ENCODE results near the gene APC.

APC gene

GRCh38 chr5:112720576-112720975 is 17.1 kb upstream of the APC start:
- H3K4me3 Mint-ChIP-seq = no peak overlapping the region
- H3K4me1 Mint-ChIP-seq = peaks cover 8% of the 10 kb centered on the region
- H3K9me3 Mint-ChIP-seq = peaks cover 28% of the 10 kb centered on the region
- peak overlapping the region; percentile 33 for H3K27ac Mint-ChIP-seq
- H3K36me3 Mint-ChIP-seq (ENCODE audit: low read depth) = peaks cover 47% of the 10 kb centered on the region
- TF ChIP-seq CTCF (IDR thresholded peaks at IDR 0.05) = no peak
- DNase-seq = no peak
- H3K27me3 Mint-ChIP-seq (ENCODE audit: low read depth, poor library complexity) = no peaks in the 10 kb centered on the region

- Mint-ChIP-seq H3K4me3 (no peak overlapping the region), H3K4me1 (peaks cover 8% of the 10 kb centered on the region), H3K27me3 (ENCODE audit: low read depth, poor library complexity) (no peaks in the 10 kb centered on the region), H3K9me3 (peaks cover 19% of the 10 kb centered on the region), H3K36me3 (ENCODE audit: low read depth) (peaks cover 35% of the 10 kb centered on the region), H3K27ac (no peak overlapping the region)
- no peak for TF ChIP-seq CTCF (IDR thresholded peaks at IDR 0.05)
- DNase-seq = no peak
Observed at GRCh38 chr5:112724901-112725300, 12.8 kb upstream of the APC start.

GRCh38 chr5:112729630-112730029 is 8.1 kb upstream of the APC start:
- peaks cover 10% of the 10 kb centered on the region for H3K4me1 Mint-ChIP-seq
- H3K9me3 Mint-ChIP-seq = peaks cover 16% of the 10 kb centered on the region
- peaks cover 19% of the 10 kb centered on the region for H3K36me3 Mint-ChIP-seq (ENCODE audit: low read depth)

DNA sequence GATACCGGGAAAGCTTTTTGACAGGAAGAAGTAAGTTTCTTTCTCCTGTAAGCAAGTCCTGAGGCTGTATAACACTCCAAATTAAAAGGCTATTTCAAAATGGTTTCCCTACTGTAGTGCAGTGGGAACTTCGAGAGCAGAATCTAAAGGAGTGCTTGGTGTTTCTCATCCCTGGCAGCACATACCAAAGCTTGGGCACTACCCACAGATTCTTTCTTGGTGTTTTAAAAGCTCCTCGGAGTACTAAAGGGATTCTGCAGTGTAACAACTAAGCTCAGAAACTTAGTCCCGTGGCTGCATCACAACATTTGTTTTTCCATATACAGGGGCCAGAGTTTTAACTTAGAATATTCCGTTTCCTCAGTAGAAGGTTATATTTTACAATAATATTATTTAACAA is 5.6 kb upstream of the APC start:
- no peak for DNase-seq
- no peak for TF ChIP-seq CTCF (IDR thresholded peaks at IDR 0.05)
- peaks cover 14% of the 10 kb centered on the region for H3K4me1 Mint-ChIP-seq
- no peaks in the 10 kb centered on the region for H3K9me3 Mint-ChIP-seq
- H3K36me3 Mint-ChIP-seq (ENCODE audit: low read depth) = peaks cover 5% of the 10 kb centered on the region
- no peak overlapping the region for H3K27ac Mint-ChIP-seq
- H3K27me3 Mint-ChIP-seq (ENCODE audit: low read depth, poor library complexity) = no peaks in the 10 kb centered on the region
- no peak overlapping the region for H3K4me3 Mint-ChIP-seq

More at GRCh38 chr5:112729630-112730029, 8.1 kb upstream of the APC start:
- Mint-ChIP-seq H3K4me3 (no peak overlapping the region), H3K27ac (no peak overlapping the region), H3K27me3 (ENCODE audit: low read depth, poor library complexity) (no peaks in the 10 kb centered on the region)
- no peak for DNase-seq
- no peak for TF ChIP-seq CTCF (IDR thresholded peaks at IDR 0.05)

GRCh38 chr5:112733586-112733985 is 4.1 kb upstream of the APC start:
- no peak overlapping the region for H3K27ac Mint-ChIP-seq
- peaks cover 28% of the 10 kb centered on the region for H3K4me1 Mint-ChIP-seq
- H3K36me3 Mint-ChIP-seq (ENCODE audit: low read depth) = no peaks in the 10 kb centered on the region
- TF ChIP-seq CTCF (IDR thresholded peaks at IDR 0.05) = no peak
- DNase-seq = no peak
- H3K27me3 Mint-ChIP-seq (ENCODE audit: low read depth, poor library complexity) = peaks cover 5% of the 10 kb centered on the region
- no peaks in the 10 kb centered on the region for H3K9me3 Mint-ChIP-seq
- no peak overlapping the region for H3K4me3 Mint-ChIP-seq

DNA sequence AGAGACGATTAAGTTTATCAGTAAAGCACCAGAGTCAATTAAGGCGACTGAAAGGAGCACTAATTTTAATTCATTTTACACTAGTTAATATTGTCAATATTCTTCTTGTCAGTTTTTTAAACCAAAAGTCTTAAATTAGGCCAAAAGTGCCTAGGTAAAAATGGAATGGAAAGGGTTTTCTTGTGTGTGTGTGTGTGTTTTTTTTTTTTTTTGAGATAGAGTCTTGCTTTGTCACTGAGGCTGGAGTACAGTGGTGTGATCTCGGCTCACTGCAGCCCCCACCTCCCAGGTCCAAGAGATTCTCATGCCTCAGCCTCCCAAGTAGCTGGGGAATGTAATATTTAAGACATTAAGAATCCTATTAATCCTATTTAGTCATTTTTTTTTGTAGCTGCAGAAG is 3.1 kb upstream of the APC start:
- Mint-ChIP-seq H3K36me3 (ENCODE audit: low read depth) (no peaks in the 10 kb centered on the region), H3K27me3 (ENCODE audit: low read depth, poor library complexity) (peaks cover 5% of the 10 kb centered on the region), H3K9me3 (no peaks in the 10 kb centered on the region), H3K4me3 (no peak overlapping the region), H3K27ac (no peak overlapping the region), H3K4me1 (peaks cover 28% of the 10 kb centered on the region)
- no peak for DNase-seq
- no peak for TF ChIP-seq CTCF (IDR thresholded peaks at IDR 0.05)
